Measurements from ENCODE around the gene EXOC3L1. TPM values are rescaled to one million over a fixed set of nuclear protein-coding genes. Genes with fewer than 3 reads are reported as not detected.

Gene EXOC3L1
- total and polyA plus RNA-seq, 2 of the 13 experiments (the other 11 are each of a cell fraction or from before 2014, with no cell fraction given): 0.12 TPM; not detected in 1

GRCh38 chr16:67149276-67150046 lies 40.5 kb downstream of the EXOC3L1 start (continued):
- TF ChIP-seq POLR2G (IDR thresholded peaks at IDR 0.05; ENCODE audit: low read depth, low read length) (peak; percentile 71), ZNF296 (CRISPR knock-in tag; conservative IDR thresholded peaks at IDR 0.05) (no peak), SRF (IDR thresholded peaks at IDR 0.05; ENCODE audit: low read depth, low read length) (no peak), PATZ1 (CRISPR knock-in tag; IDR thresholded peaks at IDR 0.05) (no peak), ZNF205 (CRISPR knock-in tag; IDR thresholded peaks at IDR 0.05) (no peak), PTBP1 (IDR thresholded peaks at IDR 0.05; ENCODE audit: low read depth, low read length, poor library complexity, severe bottlenecking) (no peak), CTCF (CRISPR knock-in tag; IDR thresholded peaks at IDR 0.05) (0 out of 2 replicates have a peak, but pooled peaks have one; percentile 4), KDM3A (CRISPR knock-in tag; IDR thresholded peaks at IDR 0.05; ENCODE audit: low read depth) (no peak), ZNF607 (CRISPR knock-in tag; IDR thresholded peaks at IDR 0.05; ENCODE audit: borderline replicate concordance) (peak; percentile 43; the same call in 1 of the 2 replicates), KDM2A (CRISPR knock-in tag; IDR thresholded peaks at IDR 0.05; ENCODE audit: borderline replicate concordance, low read depth) (peak; percentile 61), ZBTB20 (CRISPR knock-in tag; IDR thresholded peaks at IDR 0.05; ENCODE audit: borderline replicate concordance, low read depth) (0 out of 2 replicates have a peak, but pooled peaks have one; percentile 27), HNF1A (IDR thresholded peaks at IDR 0.05; ENCODE audit: low read depth) (no peak), HNF1A (CRISPR knock-in tag; IDR thresholded peaks at IDR 0.05; ENCODE audit: borderline replicate concordance) (no peak), SP4 (CRISPR knock-in tag; IDR thresholded peaks at IDR 0.05) (0 out of 2 replicates have a peak, but pooled peaks have one; percentile 60), TMF1 (CRISPR knock-in tag; IDR thresholded peaks at IDR 0.05; ENCODE audit: low read depth) (0 out of 2 replicates have a peak, but pooled peaks have one; percentile 26), POLR2AphosphoS5 (IDR thresholded peaks at IDR 0.05; ENCODE audit: low read depth, low read length) (0 out of 2 replicates have a peak, but pooled peaks have one; percentile 42), SNRNP70 (IDR thresholded peaks at IDR 0.05; ENCODE audit: low read depth, low read length) (peak; percentile 93), ZBTB8A (CRISPR knock-in tag; IDR thresholded peaks at IDR 0.05; ENCODE audit: borderline replicate concordance, low read depth) (no peak), ZNF547 (CRISPR knock-in tag; IDR thresholded peaks at IDR 0.05) (no peak), ZSCAN5A (CRISPR knock-in tag; IDR thresholded peaks at IDR 0.05; ENCODE audit: borderline replicate concordance) (no peak)

All from HepG2 (cell line).